ENCODE data around the gene PIK3R5. TPM values are rescaled to one million over a fixed set of nuclear protein-coding genes. Genes with fewer than 3 reads are reported as not detected.

Gene PIK3R5
- total RNA-seq, 2 experiments from 2014 or later, result 153 to 159 TPM

GRCh38 chr17:8900207-8900606 is 65.3 kb downstream of the PIK3R5 start:
- Histone ChIP-seq H3K36me3 (ENCODE audit: insufficient read depth, low read length) (peaks cover 71% of the 10 kb centered on the region), H3K9me3 (ENCODE audit: control insufficient read depth in 1 of 2, insufficient read depth in 1 of 2, low read length in 2 of 2) (no peaks in the 10 kb centered on the region), H3K4me1 (ENCODE audit: insufficient read depth, low read length) (peaks cover 64% of the 10 kb centered on the region), H3K4me3 (ENCODE audit: low read length) (no peak overlapping the region), H3K27me3 (ENCODE audit: control insufficient read depth in 1 of 2, insufficient read depth in 2 of 2, low read length in 2 of 2) (no peaks in the 10 kb centered on the region), H3K27ac (ENCODE audit: low read depth in 1 of 2, low read length in 2 of 2) (peak overlapping the region; percentile 39 to 54)
- Mint-ChIP-seq H3K9me3 (no peaks in the 10 kb centered on the region), H3K27ac (peak overlapping the region; percentile 93), H3K4me1 (ENCODE audit: low read depth) (peaks cover 68% of the 10 kb centered on the region), H3K36me3 (ENCODE audit: low read depth) (peaks cover 91% of the 10 kb centered on the region), H3K27me3 (no peaks in the 10 kb centered on the region), H3K4me3 (peak overlapping the region; percentile 47)
- ATAC-seq (ENCODE audit: poor library complexity), result no peak
- intact Hi-C loops (cut with DNase I, micrococcal nuclease), result no loop called here
- ChIA-PET CTCF (interaction anchor here (1.2 to 3.9 kb wide), 5 partner anchors 42 to 98 kb away, joined by 3 to 16 read pairs (median 4); no protein-coding TSS in a partner anchor), POLR2A (interaction anchor here (0.6 to 4.6 kb wide), 6 partner anchors 10 to 65 kb away, joined by 3 to 46 read pairs (median 16); partner anchors contain the start of gene PIK3R5)
- no peak for DNase-seq
- TF ChIP-seq CTCF (IDR thresholded peaks at IDR 0.05), result no peak

- Histone ChIP-seq H3K36me3 (ENCODE audit: insufficient read depth, low read length) (peaks cover 66% of the 10 kb centered on the region), H3K4me1 (ENCODE audit: insufficient read depth, low read length) (peaks cover 74% of the 10 kb centered on the region), H3K27me3 (ENCODE audit: control insufficient read depth in 1 of 2, insufficient read depth in 2 of 2, low read length in 2 of 2) (no peaks in the 10 kb centered on the region), H3K27ac (ENCODE audit: low read depth in 1 of 2, low read length in 2 of 2) (peak overlapping the region in 1 of 2 donors; percentile 31), H3K9me3 (ENCODE audit: control insufficient read depth in 1 of 2, insufficient read depth in 1 of 2, low read length in 2 of 2) (no peaks in the 10 kb centered on the region), H3K4me3 (ENCODE audit: low read length) (peak overlapping the region; percentile 5)
- H3K4me3 Mint-ChIP-seq, result peak overlapping the region; percentile 85
- ATAC-seq (ENCODE audit: poor library complexity) (no peak), DNase-seq (no peak)
- peaks cover 84% of the 10 kb centered on the region for H3K36me3 Mint-ChIP-seq (ENCODE audit: low read depth)
- H3K27ac Mint-ChIP-seq, result peak overlapping the region; percentile 93
- H3K27me3 Mint-ChIP-seq, result no peaks in the 10 kb centered on the region
- ChIA-PET POLR2A (interaction anchor here (0.6 to 4.6 kb wide), 5 partner anchors 43 to 461 kb away, joined by 3 to 46 read pairs (median 26); partner anchors contain the start of gene PIK3R5), CTCF (interaction anchor here (1.1 to 3.9 kb wide), 3 partner anchors 66 to 113 kb away, joined by 3 to 16 read pairs (median 5); partner anchors contain the start of gene PIK3R5)
- H3K4me1 Mint-ChIP-seq (ENCODE audit: low read depth), result peaks cover 74% of the 10 kb centered on the region
- TF ChIP-seq CTCF (IDR thresholded peaks at IDR 0.05), result no peak
- intact Hi-C loops (cut with DNase I, micrococcal nuclease), result loop anchor here (1.0 to 10.0 kb wide), 9 partner anchors 44 to 1866 kb away; partner anchors contain the start of genes PIK3R5 (in 1 of the 2), RPL26 (in 1 of the 2) and SPDYE4 (in 1 of the 2)
- no peaks in the 10 kb centered on the region for H3K9me3 Mint-ChIP-seq
These were observed 66.9 kb downstream of the PIK3R5 start for GRCh38 chr17:8898636-8899035.

- H3K4me3 ChIP-seq (ENCODE audit: low read length), result no peak overlapping the region
- H3K36me3 ChIP-seq (ENCODE audit: insufficient read depth, low read length), result peaks cover 69% of the 10 kb centered on the region
- peaks cover 88% of the 10 kb centered on the region for H3K36me3 Mint-ChIP-seq (ENCODE audit: low read depth)
These were observed 67.4 kb downstream of the PIK3R5 start for GRCh38 chr17:8898126-8898525.

More at GRCh38 chr17:8898126-8898525, 67.4 kb downstream of the PIK3R5 start:
- POLR2A ChIA-PET, result interaction anchor here (0.8 to 4.6 kb wide), 4 partner anchors 44 to 67 kb away, joined by 4 to 46 read pairs (median 28); partner anchors contain the start of gene PIK3R5
- ATAC-seq (ENCODE audit: poor library complexity) (no peak), DNase-seq (no peak)
- Mint-ChIP-seq H3K4me1 (ENCODE audit: low read depth) (peaks cover 74% of the 10 kb centered on the region), H3K9me3 (no peaks in the 10 kb centered on the region), H3K4me3 (peak overlapping the region; percentile 30), H3K27me3 (no peaks in the 10 kb centered on the region), H3K27ac (peak overlapping the region; percentile 93)
- Histone ChIP-seq H3K27me3 (ENCODE audit: control insufficient read depth in 1 of 2, insufficient read depth in 2 of 2, low read length in 2 of 2) (no peaks in the 10 kb centered on the region), H3K4me1 (ENCODE audit: insufficient read depth, low read length) (peaks cover 74% of the 10 kb centered on the region), H3K27ac (ENCODE audit: low read depth in 1 of 2, low read length in 2 of 2) (peak overlapping the region in 1 of 2 donors; percentile 31), H3K9me3 (ENCODE audit: control insufficient read depth in 1 of 2, insufficient read depth in 1 of 2, low read length in 2 of 2) (no peaks in the 10 kb centered on the region)
- no peak for TF ChIP-seq CTCF (IDR thresholded peaks at IDR 0.05)
- intact Hi-C loops (cut with DNase I, micrococcal nuclease), result loop anchor here (2.0 to 10.0 kb wide), 6 partner anchors 44 to 1866 kb away; partner anchors contain the start of genes PIK3R5 (in 1 of the 2), RPL26 (in 1 of the 2) and SPDYE4 (in 1 of the 2)
- CTCF ChIA-PET, result interaction anchor here (1.1 to 3.9 kb wide), 3 partner anchors 67 to 112 kb away, joined by 3 to 16 read pairs (median 5); partner anchors contain the start of gene PIK3R5

All from CD4-positive, alpha-beta T cell (primary cell).